ENCODE data around the gene FAM13C. TPM values are rescaled to one million over a fixed set of nuclear protein-coding genes. Genes with fewer than 3 reads are reported as not detected.

The FAM13C gene
- total RNA-seq, 1 experiment from 2014 or later: 0.18 TPM

DNA sequence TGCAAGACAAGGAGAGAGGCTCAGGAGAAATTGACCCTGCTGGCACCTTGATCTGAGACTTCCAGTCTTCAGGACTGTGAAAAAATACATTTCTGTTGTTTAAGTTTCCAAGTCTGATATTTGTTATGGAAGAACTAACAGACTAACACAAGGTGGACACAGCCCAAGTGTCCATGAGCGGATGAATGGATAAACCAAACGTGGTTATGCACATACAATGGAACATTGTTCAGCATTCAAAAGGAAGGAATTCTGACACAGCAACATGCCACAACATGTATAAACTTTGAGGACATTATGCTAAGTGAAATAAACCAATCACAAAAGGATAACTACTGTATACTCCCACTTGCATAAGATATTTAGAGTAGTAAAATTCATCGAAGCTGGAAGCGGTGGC is 76.5 kb downstream of the FAM13C start:
- no peaks in the 10 kb centered on the region for H3K4me1 ChIP-seq
- Mint-ChIP-seq H3K27me3 (ENCODE audit: insufficient read depth, unreplicated experiment) (peaks cover 17% of the 10 kb centered on the region), H3K4me1 (ENCODE audit: low read depth, unreplicated experiment) (no peaks in the 10 kb centered on the region), H3K4me3 (ENCODE audit: unreplicated experiment) (no peak overlapping the region), H3K36me3 (ENCODE audit: insufficient read depth, unreplicated experiment) (no peaks in the 10 kb centered on the region), H3K27ac (ENCODE audit: unreplicated experiment) (no peak overlapping the region), H3K9me3 (ENCODE audit: unreplicated experiment) (no peaks in the 10 kb centered on the region)
- no peak for DNase-seq
- ChIA-PET CTCF (no interaction called here), POLR2A (no interaction called here)
- BruUV-seq (replicated peaks): no TSS peak
- TF ChIP-seq, protein P1, sequence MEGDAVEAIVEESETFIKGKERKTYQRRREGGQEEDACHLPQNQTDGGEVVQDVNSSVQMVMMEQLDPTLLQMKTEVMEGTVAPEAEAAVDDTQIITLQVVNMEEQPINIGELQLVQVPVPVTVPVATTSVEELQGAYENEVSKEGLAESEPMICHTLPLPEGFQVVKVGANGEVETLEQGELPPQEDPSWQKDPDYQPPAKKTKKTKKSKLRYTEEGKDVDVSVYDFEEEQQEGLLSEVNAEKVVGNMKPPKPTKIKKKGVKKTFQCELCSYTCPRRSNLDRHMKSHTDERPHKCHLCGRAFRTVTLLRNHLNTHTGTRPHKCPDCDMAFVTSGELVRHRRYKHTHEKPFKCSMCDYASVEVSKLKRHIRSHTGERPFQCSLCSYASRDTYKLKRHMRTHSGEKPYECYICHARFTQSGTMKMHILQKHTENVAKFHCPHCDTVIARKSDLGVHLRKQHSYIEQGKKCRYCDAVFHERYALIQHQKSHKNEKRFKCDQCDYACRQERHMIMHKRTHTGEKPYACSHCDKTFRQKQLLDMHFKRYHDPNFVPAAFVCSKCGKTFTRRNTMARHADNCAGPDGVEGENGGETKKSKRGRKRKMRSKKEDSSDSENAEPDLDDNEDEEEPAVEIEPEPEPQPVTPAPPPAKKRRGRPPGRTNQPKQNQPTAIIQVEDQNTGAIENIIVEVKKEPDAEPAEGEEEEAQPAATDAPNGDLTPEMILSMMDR (IDR thresholded peaks at IDR 0.05; ENCODE audit: insufficient read depth in 1 of 2, low read depth in 1 of 2, low read length in 1 of 2, severe bottlenecking in 1 of 2, unreplicated experiment in 1 of 2): no peak
- no peaks in the 10 kb centered on the region for H3K36me3 ChIP-seq (ENCODE audit: control insufficient read depth, insufficient read depth, low read length)
- H3K27me3 ChIP-seq (replicated peaks; ENCODE audit: control insufficient read depth, insufficient read depth, low read length): peaks cover 1% of the 10 kb centered on the region
- intact Hi-C loops (cut with micrococcal nuclease; ENCODE audit: unreplicated experiment): loop anchor here (2.0 kb wide), 1 partner anchor 37 kb away; no protein-coding TSS in a partner anchor
- H3K4me3 ChIP-seq (ENCODE audit: low read depth, low read length): no peak overlapping the region
- H3K9me3 ChIP-seq: no peaks in the 10 kb centered on the region

DNA sequence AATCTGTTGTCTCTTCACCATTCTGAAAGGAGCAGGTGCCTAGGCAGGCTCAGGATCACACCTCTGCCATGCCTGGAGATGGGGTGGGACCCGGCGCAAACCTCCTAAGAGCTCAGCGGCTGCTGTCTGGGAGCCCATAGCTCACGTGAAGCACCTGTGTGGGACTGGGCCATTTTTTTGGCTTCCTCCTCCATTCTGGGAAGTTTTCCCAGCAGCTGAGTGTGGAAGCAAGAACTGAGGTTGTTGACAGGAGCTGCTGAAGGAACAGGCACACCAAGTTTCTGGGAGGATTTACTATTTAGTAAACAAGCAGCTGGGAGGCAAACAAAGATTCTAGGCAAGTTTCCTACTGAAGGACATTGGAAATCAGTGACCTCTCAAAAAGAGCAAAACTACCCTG is 77.3 kb downstream of the FAM13C start:
- Mint-ChIP-seq H3K27me3 (ENCODE audit: insufficient read depth, unreplicated experiment) (peaks cover 19% of the 10 kb centered on the region), H3K36me3 (ENCODE audit: insufficient read depth, unreplicated experiment) (no peaks in the 10 kb centered on the region), H3K9me3 (ENCODE audit: unreplicated experiment) (no peaks in the 10 kb centered on the region), H3K4me3 (ENCODE audit: unreplicated experiment) (no peak overlapping the region), H3K27ac (ENCODE audit: unreplicated experiment) (no peak overlapping the region), H3K4me1 (ENCODE audit: low read depth, unreplicated experiment) (no peaks in the 10 kb centered on the region)
- TF ChIP-seq, protein P1 (IDR thresholded peaks at IDR 0.05; ENCODE audit: insufficient read depth in 1 of 2, low read depth in 1 of 2, low read length in 1 of 2, severe bottlenecking in 1 of 2, unreplicated experiment in 1 of 2): no peak
- Histone ChIP-seq H3K9me3 (no peaks in the 10 kb centered on the region), H3K27me3 (replicated peaks; ENCODE audit: control insufficient read depth, insufficient read depth, low read length) (peaks cover 1% of the 10 kb centered on the region), H3K4me3 (ENCODE audit: low read depth, low read length) (no peak overlapping the region), H3K36me3 (ENCODE audit: control insufficient read depth, insufficient read depth, low read length) (no peaks in the 10 kb centered on the region), H3K4me1 (no peaks in the 10 kb centered on the region)
- DNase-seq: no peak
- ChIA-PET CTCF (no interaction called here), POLR2A (no interaction called here)
- intact Hi-C loops (cut with micrococcal nuclease; ENCODE audit: unreplicated experiment): loop anchor here (2.0 kb wide), 1 partner anchor 38 kb away; no protein-coding TSS in a partner anchor
- no TSS peak for BruUV-seq (replicated peaks)

DNA sequence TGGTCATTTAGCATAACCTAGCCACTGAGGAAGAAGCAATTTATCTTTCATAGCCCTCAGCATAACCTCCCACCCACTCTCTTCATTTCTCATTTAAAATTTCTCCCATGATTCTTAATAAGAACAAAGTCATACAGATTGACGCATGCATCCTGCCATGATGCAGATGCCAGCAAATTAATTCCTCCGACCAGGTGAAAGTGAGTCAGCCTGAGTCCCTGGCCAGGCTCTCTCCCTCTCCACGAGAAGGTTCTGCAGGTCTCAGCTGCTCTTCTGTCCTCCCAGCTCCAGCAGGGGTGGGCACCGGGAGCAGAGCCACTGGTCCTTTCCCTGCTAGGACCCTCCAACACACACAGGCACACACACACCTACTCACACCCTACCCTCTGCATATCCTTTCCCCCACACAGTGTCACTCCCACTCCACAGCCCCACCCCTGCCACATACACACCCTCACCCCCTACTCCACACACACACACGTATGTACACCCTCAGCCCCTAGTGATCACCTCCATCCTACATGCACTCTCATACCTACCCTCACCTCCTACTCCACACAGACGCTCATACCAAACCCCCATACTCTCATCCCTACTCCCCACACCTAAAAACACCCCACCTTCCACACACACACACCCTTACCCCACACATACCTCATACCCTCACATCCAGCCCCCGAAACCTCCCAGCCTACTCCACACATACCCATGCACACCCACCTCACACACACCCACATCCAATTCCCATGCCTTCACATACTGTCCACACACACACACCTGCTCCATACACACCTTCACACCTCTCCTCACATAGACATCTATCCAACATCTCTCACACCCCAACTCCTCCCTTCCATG is 78.0 kb downstream of the FAM13C start:
- Mint-ChIP-seq H3K4me3 (ENCODE audit: unreplicated experiment) (no peak overlapping the region), H3K27ac (ENCODE audit: unreplicated experiment) (no peak overlapping the region), H3K27me3 (ENCODE audit: insufficient read depth, unreplicated experiment) (peaks cover 19% of the 10 kb centered on the region), H3K4me1 (ENCODE audit: low read depth, unreplicated experiment) (no peaks in the 10 kb centered on the region), H3K9me3 (ENCODE audit: unreplicated experiment) (no peaks in the 10 kb centered on the region), H3K36me3 (ENCODE audit: insufficient read depth, unreplicated experiment) (no peaks in the 10 kb centered on the region)
- DNase-seq: no peak
- H3K4me1 ChIP-seq: no peaks in the 10 kb centered on the region
- TF ChIP-seq, protein P1 (IDR thresholded peaks at IDR 0.05; ENCODE audit: insufficient read depth in 1 of 2, low read depth in 1 of 2, low read length in 1 of 2, severe bottlenecking in 1 of 2, unreplicated experiment in 1 of 2): no peak
- H3K4me3 ChIP-seq (ENCODE audit: low read depth, low read length): no peak overlapping the region
- intact Hi-C loops (cut with micrococcal nuclease; ENCODE audit: unreplicated experiment): loop anchor here (2.0 kb wide), 1 partner anchor 38 kb away; no protein-coding TSS in a partner anchor
- POLR2A ChIA-PET: no interaction called here
- no peaks in the 10 kb centered on the region; the same call in 1 of the 2 replicates for H3K27me3 ChIP-seq (replicated peaks; ENCODE audit: control insufficient read depth, insufficient read depth, low read length)
- BruUV-seq (replicated peaks): no TSS peak
- CTCF ChIA-PET: no interaction called here
- no peaks in the 10 kb centered on the region for H3K9me3 ChIP-seq
- H3K36me3 ChIP-seq (ENCODE audit: control insufficient read depth, insufficient read depth, low read length): no peaks in the 10 kb centered on the region
